ENCODE results near the gene ARHGEF11. TPM values are rescaled to one million over a fixed set of nuclear protein-coding genes. Genes with fewer than 3 reads are reported as not detected.
A peak's percentile ranks its signal among the peaks of the same experiment; 100 is the strongest.

ARHGEF11 gene
- total and polyA plus RNA-seq, 12 donors, result 10.4 to 34.5 (median 26.8) TPM

- Histone ChIP-seq H3K4me1 (peaks cover 0 to 5% (median 0%) of the 10 kb centered on the region in 9 donors), H3K4me3 (no peak overlapping the region), H3K27me3 (peaks cover 0 to 12% (median 0%) of the 10 kb centered on the region in 7 donors), H3K9me3 (peaks cover 0 to 16% (median 4%) of the 10 kb centered on the region in 11 donors), H3K36me3 (no peaks in the 10 kb centered on the region), H3K27ac (no peak overlapping the region)
- no peak for DNase-seq
- WGBS, 2 donors, result 42 to 52% methylated on average over 2 of the region's 2 CpGs
- no peak for TF ChIP-seq CTCF (IDR thresholded peaks at IDR 0.05)
- no peak for ATAC-seq
- intact Hi-C loops (cut with DNase I), result no loop called here
Observed at GRCh38 chr1:157050836-157051235, 5.3 kb upstream of the ARHGEF11 start.

GRCh38 chr1:157047062-157047410 lies 1.5 kb upstream of the ARHGEF11 start:
- 49 to 59% methylated on average over 2 of the region's 2 CpGs for WGBS, 2 donors
- Histone ChIP-seq H3K4me3 (no peak overlapping the region), H3K36me3 (no peaks in the 10 kb centered on the region), H3K9me3 (peaks cover 0 to 8% (median under 1%) of the 10 kb centered on the region in 11 donors), H3K4me1 (peaks cover 9 to 35% (median 30%) of the 10 kb centered on the region in 9 donors), H3K27me3 (peaks cover 0 to 12% (median 0%) of the 10 kb centered on the region in 7 donors), H3K27ac (no peak overlapping the region)
- intact Hi-C loops (cut with DNase I), result no loop called here
- ATAC-seq (no peak), DNase-seq (no peak)
- no peak for TF ChIP-seq CTCF (IDR thresholded peaks at IDR 0.05)

GRCh38 chr1:157044326-157044725 lies 1.2 kb downstream of the ARHGEF11 start:
- ATAC-seq (no peak), DNase-seq (no peak)
- no peaks in the 10 kb centered on the region for H3K9me3 ChIP-seq
- peak overlapping the region in 9 of 10 donors; percentile 62 to 72 (median 66) for H3K4me3 ChIP-seq
- peaks cover 9 to 62% (median 54%) of the 10 kb centered on the region in 9 donors for H3K4me1 ChIP-seq
- intact Hi-C loops (cut with DNase I), result no loop called here
- no peak for TF ChIP-seq CTCF (IDR thresholded peaks at IDR 0.05)
- H3K27me3 ChIP-seq, result peaks cover 0 to 12% (median 0%) of the 10 kb centered on the region in 7 donors
- H3K27ac ChIP-seq, result peak overlapping the region in 4 of 10 donors; percentile 16 to 93 (median 88)
- no peaks in the 10 kb centered on the region for H3K36me3 ChIP-seq
- WGBS, 2 donors, result 38 to 41% methylated on average over 6 of the region's 6 CpGs

GRCh38 chr1:157043685-157044084 lies 1.9 kb downstream of the ARHGEF11 start:
- Histone ChIP-seq H3K9me3 (no peaks in the 10 kb centered on the region), H3K27ac (peak overlapping the region in 4 of 10 donors; percentile 16 to 50 (median 20)), H3K27me3 (peaks cover 0 to 12% (median 0%) of the 10 kb centered on the region in 7 donors), H3K4me1 (peaks cover 9 to 68% (median 54%) of the 10 kb centered on the region in 9 donors), H3K4me3 (peak overlapping the region in 9 of 10 donors; percentile 6 to 72 (median 66)), H3K36me3 (no peaks in the 10 kb centered on the region)
- intact Hi-C loops (cut with DNase I), result no loop called here
- 78 to 79% methylated on average over 2 of the region's 2 CpGs for WGBS, 2 donors
- TF ChIP-seq CTCF (IDR thresholded peaks at IDR 0.05), result no peak
- ATAC-seq, result no peak
- no peak for DNase-seq

Data from heart right ventricle (tissue), 16 donors.